Measurements from ENCODE around the gene FOXO1. TPM values are rescaled to one million over a fixed set of nuclear protein-coding genes. Genes with fewer than 3 reads are reported as not detected.

FOXO1 gene
- total RNA-seq, 2 experiments from 2014 or later, result 34.2 to 34.5 TPM

- H3K4me1 Mint-ChIP-seq (ENCODE audit: low read depth), result peaks cover 82% of the 10 kb centered on the region
- H3K36me3 Mint-ChIP-seq, result peaks cover 16% of the 10 kb centered on the region
- no peaks in the 10 kb centered on the region for H3K27me3 Mint-ChIP-seq
- DNase-seq, result no peak
- ChIA-PET POLR2A (interaction anchor here (2.7 kb wide), 1 partner anchor 18 kb away, joined by 10 read pairs; no protein-coding TSS in a partner anchor), CTCF (no interaction called here)
- H3K4me3 Mint-ChIP-seq, result peak overlapping the region; percentile 56
- H3K27ac Mint-ChIP-seq, result peak overlapping the region; percentile 65
- H3K9me3 Mint-ChIP-seq, result no peaks in the 10 kb centered on the region
- intact Hi-C loops (cut with micrococcal nuclease), result no loop called here
These were observed 34.8 kb downstream of the FOXO1 start for GRCh38 chr13:40631605-40632004.

GRCh38 chr13:40629678-40630384, 36.6 kb downstream of the FOXO1 start:
- Mint-ChIP-seq H3K9me3 (no peaks in the 10 kb centered on the region), H3K27ac (peak overlapping the region; percentile 75), H3K27me3 (no peaks in the 10 kb centered on the region), H3K36me3 (peaks cover 16% of the 10 kb centered on the region), H3K4me3 (no peak overlapping the region), H3K4me1 (ENCODE audit: low read depth) (peaks cover 80% of the 10 kb centered on the region)
- intact Hi-C loops (cut with micrococcal nuclease), result no loop called here
- CTCF ChIA-PET, result interaction anchor here (0.7 to 1.0 kb wide), 3 partner anchors 24 to 429 kb away, joined by 3 read pairs; no protein-coding TSS in a partner anchor
- POLR2A ChIA-PET, result interaction anchor here (1.6 to 2.7 kb wide), 2 partner anchors 16 to 35 kb away, joined by 3 to 10 read pairs; no protein-coding TSS in a partner anchor
- no peak for DNase-seq

- POLR2A ChIA-PET, result no interaction called here
- H3K27me3 Mint-ChIP-seq, result no peaks in the 10 kb centered on the region
- no peak overlapping the region for H3K27ac Mint-ChIP-seq
These were observed 39.5 kb downstream of the FOXO1 start for GRCh38 chr13:40626977-40627376.

GRCh38 chr13:40626561-40626960, 39.9 kb downstream of the FOXO1 start:
- Mint-ChIP-seq H3K4me3 (no peak overlapping the region), H3K9me3 (no peaks in the 10 kb centered on the region), H3K4me1 (ENCODE audit: low read depth) (peaks cover 77% of the 10 kb centered on the region), H3K27ac (peak overlapping the region; percentile 6), H3K27me3 (no peaks in the 10 kb centered on the region), H3K36me3 (peaks cover 15% of the 10 kb centered on the region)
- CTCF ChIA-PET, result no interaction called here
- no peak for DNase-seq
- POLR2A ChIA-PET, result no interaction called here
- intact Hi-C loops (cut with micrococcal nuclease), result no loop called here

More at GRCh38 chr13:40626977-40627376, 39.5 kb downstream of the FOXO1 start:
- H3K4me3 Mint-ChIP-seq, result no peak overlapping the region
- H3K4me1 Mint-ChIP-seq (ENCODE audit: low read depth), result peaks cover 78% of the 10 kb centered on the region
- no peak for DNase-seq
- H3K36me3 Mint-ChIP-seq, result peaks cover 16% of the 10 kb centered on the region
- H3K9me3 Mint-ChIP-seq, result no peaks in the 10 kb centered on the region
- CTCF ChIA-PET, result no interaction called here
- intact Hi-C loops (cut with micrococcal nuclease), result no loop called here

DNA sequence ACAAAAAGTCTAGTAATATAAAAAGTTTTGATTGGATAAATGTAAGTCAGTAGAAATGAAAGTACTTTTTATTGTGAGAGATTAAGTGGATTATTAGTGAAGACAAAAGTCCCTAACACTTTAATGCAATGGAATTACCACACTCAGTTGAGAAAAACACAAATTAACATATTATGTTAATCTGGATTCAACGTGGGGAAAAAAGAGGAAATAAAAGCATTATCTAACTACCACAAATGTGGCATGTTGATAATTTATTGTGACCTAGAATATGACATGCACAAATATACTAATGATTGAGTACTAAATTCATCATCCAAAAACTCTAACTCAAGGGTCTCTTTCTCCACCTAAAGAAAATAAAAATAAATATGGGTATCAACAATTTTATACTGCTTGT, 41.5 kb downstream of the FOXO1 start:
- no peaks in the 10 kb centered on the region for H3K9me3 Mint-ChIP-seq
- peaks cover 72% of the 10 kb centered on the region for H3K4me1 Mint-ChIP-seq (ENCODE audit: low read depth)
- POLR2A ChIA-PET, result no interaction called here
- H3K27ac Mint-ChIP-seq, result peak overlapping the region; percentile 38
- no peak for DNase-seq
- CTCF ChIA-PET, result interaction anchor here (1.2 kb wide), 1 partner anchor 43 kb away, joined by 3 read pairs; no protein-coding TSS in a partner anchor
- no peaks in the 10 kb centered on the region for H3K27me3 Mint-ChIP-seq
- intact Hi-C loops (cut with micrococcal nuclease), result loop anchor here (1.0 to 2.0 kb wide), 2 partner anchors 10 to 20 kb away; no protein-coding TSS in a partner anchor
- H3K36me3 Mint-ChIP-seq, result peaks cover 10% of the 10 kb centered on the region
- no peak overlapping the region for H3K4me3 Mint-ChIP-seq

DNA sequence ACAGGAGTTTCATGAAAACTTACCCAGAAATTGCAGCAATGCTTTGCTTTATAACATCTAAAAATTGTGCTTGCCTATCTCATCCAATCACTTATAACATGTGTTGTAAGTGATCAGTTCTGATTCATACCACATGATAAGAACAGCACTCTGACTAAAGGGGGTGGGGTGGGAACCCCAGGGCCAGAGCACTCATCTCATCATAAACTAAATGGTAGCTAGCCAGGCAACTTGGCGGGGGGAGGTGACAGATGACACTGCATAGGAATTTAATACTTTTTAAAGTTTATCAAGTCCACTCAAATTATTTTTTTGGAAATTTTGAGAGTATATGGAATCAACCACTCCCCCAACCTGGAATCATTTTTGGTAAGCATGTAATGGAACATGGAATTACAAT, 42.1 kb downstream of the FOXO1 start:
- intact Hi-C loops (cut with micrococcal nuclease), result loop anchor here (1.0 to 2.0 kb wide), 2 partner anchors 11 to 20 kb away; no protein-coding TSS in a partner anchor
- H3K27ac Mint-ChIP-seq, result peak overlapping the region; percentile 44
- H3K4me1 Mint-ChIP-seq (ENCODE audit: low read depth), result peaks cover 72% of the 10 kb centered on the region
- H3K36me3 Mint-ChIP-seq, result peaks cover 16% of the 10 kb centered on the region
- no peaks in the 10 kb centered on the region for H3K9me3 Mint-ChIP-seq
- H3K27me3 Mint-ChIP-seq, result no peaks in the 10 kb centered on the region
- POLR2A ChIA-PET, result no interaction called here
- H3K4me3 Mint-ChIP-seq, result no peak overlapping the region
- peak; percentile 72 for DNase-seq
- CTCF ChIA-PET, result interaction anchor here (0.7 to 1.2 kb wide), 2 partner anchors 44 to 514 kb away, joined by 3 read pairs; no protein-coding TSS in a partner anchor

DNA sequence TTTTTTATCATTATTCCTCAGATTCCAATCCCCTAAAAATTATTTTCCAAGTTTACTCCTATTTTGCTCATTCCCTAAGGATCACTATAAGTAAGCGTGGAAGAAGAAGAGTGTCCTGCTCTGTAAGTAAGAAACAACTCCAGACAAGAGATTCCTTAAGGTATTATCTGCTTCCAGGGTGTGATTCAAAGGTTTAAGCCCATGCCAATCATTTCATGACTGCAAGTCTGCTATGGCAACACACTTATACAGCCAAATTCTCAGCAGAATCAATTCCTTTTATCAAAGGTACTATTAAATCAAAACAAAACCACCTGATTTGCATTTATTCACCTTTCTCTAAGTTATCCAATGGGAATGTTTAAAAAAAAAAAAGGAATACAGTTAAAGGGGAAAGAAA, 43.7 kb downstream of the FOXO1 start:
- ChIA-PET CTCF (no interaction called here), POLR2A (no interaction called here)
- Mint-ChIP-seq H3K27ac (peak overlapping the region; percentile 35), H3K4me1 (ENCODE audit: low read depth) (peaks cover 78% of the 10 kb centered on the region), H3K27me3 (no peaks in the 10 kb centered on the region), H3K9me3 (no peaks in the 10 kb centered on the region), H3K4me3 (no peak overlapping the region), H3K36me3 (peaks cover 18% of the 10 kb centered on the region)
- intact Hi-C loops (cut with micrococcal nuclease), result no loop called here
- DNase-seq, result no peak

DNA sequence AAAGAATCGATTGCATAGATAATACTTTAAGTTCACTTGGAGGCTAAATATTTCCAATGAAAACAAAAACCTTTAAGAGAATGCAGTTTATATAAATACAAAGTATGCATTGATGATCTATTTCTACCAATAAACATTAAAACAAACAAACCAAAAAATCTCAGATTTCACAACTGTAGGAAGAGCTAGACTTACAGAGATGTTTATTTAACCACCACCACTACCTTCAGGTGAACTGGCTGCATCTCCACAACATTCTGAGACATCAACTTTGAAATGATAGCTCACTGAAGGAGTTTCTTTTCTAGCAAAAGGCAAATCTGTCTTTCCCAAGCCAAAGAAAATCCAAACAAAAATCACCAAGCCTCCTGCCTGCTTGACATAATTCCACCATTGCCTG, 44.2 kb downstream of the FOXO1 start:
- Mint-ChIP-seq H3K36me3 (peaks cover 18% of the 10 kb centered on the region), H3K27ac (peak overlapping the region; percentile 35), H3K4me1 (ENCODE audit: low read depth) (peaks cover 82% of the 10 kb centered on the region), H3K27me3 (no peaks in the 10 kb centered on the region), H3K9me3 (no peaks in the 10 kb centered on the region), H3K4me3 (no peak overlapping the region)
- no peak for DNase-seq
- ChIA-PET CTCF (no interaction called here), POLR2A (no interaction called here)
- intact Hi-C loops (cut with micrococcal nuclease), result no loop called here

GRCh38 chr13:40619479-40619814, 47.0 kb downstream of the FOXO1 start:
- DNase-seq, result no peak
- ChIA-PET CTCF (interaction anchor here (0.7 kb wide), 1 partner anchor 49 kb away, joined by 3 read pairs; no protein-coding TSS in a partner anchor), POLR2A (interaction anchor here (1.2 to 1.8 kb wide), 2 partner anchors 45 to 46 kb away, joined by 4 to 5 read pairs; no protein-coding TSS in a partner anchor)
- Mint-ChIP-seq H3K27ac (peak overlapping the region; percentile 84), H3K4me3 (peak overlapping the region; percentile 24), H3K9me3 (no peaks in the 10 kb centered on the region), H3K4me1 (ENCODE audit: low read depth) (peaks cover 85% of the 10 kb centered on the region), H3K36me3 (peaks cover 14% of the 10 kb centered on the region), H3K27me3 (no peaks in the 10 kb centered on the region)
- intact Hi-C loops (cut with micrococcal nuclease), result no loop called here

GRCh38 chr13:40618581-40619478, 47.6 kb downstream of the FOXO1 start:
- intact Hi-C loops (cut with micrococcal nuclease), result no loop called here
- peak overlapping the region; percentile 24 for H3K4me3 Mint-ChIP-seq

GRCh38 chr13:40617801-40618356, 48.6 kb downstream of the FOXO1 start:
- POLR2A ChIA-PET, result interaction anchor here (0.5 kb wide), 1 partner anchor 31 kb away, joined by 3 read pairs; no protein-coding TSS in a partner anchor
- peak overlapping the region; percentile 84 for H3K27ac Mint-ChIP-seq
- peaks cover 17% of the 10 kb centered on the region for H3K36me3 Mint-ChIP-seq
- intact Hi-C loops (cut with micrococcal nuclease), result no loop called here
- no peaks in the 10 kb centered on the region for H3K9me3 Mint-ChIP-seq
- no peak overlapping the region for H3K4me3 Mint-ChIP-seq
- DNase-seq, result no peak
- CTCF ChIA-PET, result no interaction called here
- no peaks in the 10 kb centered on the region for H3K27me3 Mint-ChIP-seq
- peaks cover 88% of the 10 kb centered on the region for H3K4me1 Mint-ChIP-seq (ENCODE audit: low read depth)

More at GRCh38 chr13:40618581-40619478, 47.6 kb downstream of the FOXO1 start:
- H3K27ac Mint-ChIP-seq, result peak overlapping the region; percentile 84
- DNase-seq, result peak; percentile 33
- peaks cover 86% of the 10 kb centered on the region for H3K4me1 Mint-ChIP-seq (ENCODE audit: low read depth)
- POLR2A ChIA-PET, result interaction anchor here (1.2 to 1.8 kb wide), 2 partner anchors 45 to 47 kb away, joined by 4 to 5 read pairs; no protein-coding TSS in a partner anchor
- H3K9me3 Mint-ChIP-seq, result no peaks in the 10 kb centered on the region
- H3K36me3 Mint-ChIP-seq, result peaks cover 14% of the 10 kb centered on the region
- H3K27me3 Mint-ChIP-seq, result no peaks in the 10 kb centered on the region
- CTCF ChIA-PET, result interaction anchor here (0.7 kb wide), 1 partner anchor 49 kb away, joined by 3 read pairs; no protein-coding TSS in a partner anchor

Measured in activated CD4-positive, alpha-beta memory T cell treated with anti-CD3 and anti-CD28 coated beads for 36 hours (primary cell).